Skeletal muscle cell (primary cell): ENCODE data around the gene RHOJ.

Source experiments
- DNase-seq: peaks from one replicate; pipeline ENCODE4 v3.0.0-alpha.2; 2010; ENCODE audit warnings: low read depth
- H3K4me3 ChIP-seq: 2 replicates; pipeline ENCODE4 v1.5.1; 2011; ENCODE audit warnings: low read depth, mild to moderate bottlenecking, control low read depth, low read length, moderate library complexity

The RHOJ gene

DNA sequence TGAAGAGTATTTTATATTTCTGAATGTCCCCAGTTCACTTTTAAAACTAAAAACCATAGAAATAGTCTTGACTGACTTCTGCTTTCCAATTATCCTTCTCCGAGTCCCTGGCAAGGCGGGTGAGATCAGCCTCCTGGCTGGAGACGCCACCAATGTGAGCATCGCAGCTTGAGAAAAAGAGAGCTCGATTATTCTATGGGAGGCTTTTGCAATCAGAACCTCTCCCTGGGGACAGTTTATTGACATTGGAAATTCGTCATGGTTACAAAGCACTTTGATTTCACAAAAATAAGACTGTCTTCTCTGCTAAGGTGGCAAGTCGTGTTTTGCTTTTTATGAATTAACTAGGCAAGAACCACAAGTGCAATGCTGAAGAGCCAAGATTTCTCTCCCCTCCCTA is 138.1 kb downstream of the RHOJ start:
- peak; percentile 27 for DNase-seq
- no peak overlapping the region for H3K4me3 ChIP-seq
